Activated T-helper 2 cell treated with anti-CD3 and anti-CD28 coated beads, Interferon-gamma antibody, Interleukin-2, Interleukin-4, amounts not matched to agents 10 μg/mL and 5 μg/mL and 100 μg/mL, durations not matched to agents 14 hours and 24 hours and 36 hours (primary cell): ENCODE data around the gene OTUD1. TPM values are rescaled to one million over a fixed set of nuclear protein-coding genes. Genes with fewer than 3 reads are reported as not detected.

ENCODE experiments used
- DNase-seq: peaks from one replicate; pipeline ENCODE4 v3.0.0; 2021; ENCODE audit warnings: low spot score
- H3K27ac Mint-ChIP-seq: one replicate; pipeline ENCODE4 v1.8.0; 2021; ENCODE audit warnings: mixed read lengths
- H3K27me3 Mint-ChIP-seq: one replicate; pipeline ENCODE4 v1.8.0; 2021; ENCODE audit warnings: low read depth, mixed read lengths
- H3K36me3 Mint-ChIP-seq: one replicate; pipeline ENCODE4 v1.8.0; 2021; ENCODE audit warnings: low read depth, mixed read lengths
- H3K4me1 Mint-ChIP-seq: one replicate; pipeline ENCODE4 v1.8.0; 2021; ENCODE audit warnings: low read depth, mixed read lengths
- H3K4me3 Mint-ChIP-seq: one replicate; pipeline ENCODE4 v1.8.0; 2021; ENCODE audit warnings: low read depth, mild to moderate bottlenecking, moderate library complexity, mixed read lengths
- H3K9me3 Mint-ChIP-seq: one replicate; pipeline ENCODE4 v1.8.0; 2021; ENCODE audit warnings: mixed read lengths
- intact Hi-C: fragments of 100-400 bp; cut with micrococcal nuclease; formaldehyde crosslinking; loops from one replicate; pipeline ENCODE4 v1.15.1; 2023
- total RNA-seq: library from RNA; stranded (reverse); gene quantifications from 2 replicates; pipeline ENCODE4 v1.2.3, GENCODE V29; 2022

The OTUD1 gene
- total RNA-seq, 1 donor from 2014 or later, result 9.7 TPM

GRCh38 chr10:23453465-23453864, 14.6 kb downstream of the OTUD1 start:
- Mint-ChIP-seq H3K9me3 (no peaks in the 10 kb centered on the region), H3K4me1 (peaks cover 12% of the 10 kb centered on the region), H3K36me3 (no peaks in the 10 kb centered on the region), H3K4me3 (no peak overlapping the region), H3K27me3 (no peaks in the 10 kb centered on the region), H3K27ac (no peak overlapping the region)
- intact Hi-C loops, result no loop called here
- DNase-seq, result no peak

- no peaks in the 10 kb centered on the region for H3K4me1 Mint-ChIP-seq
- H3K27me3 Mint-ChIP-seq, result peaks cover 6% of the 10 kb centered on the region
- no peak for DNase-seq
- H3K36me3 Mint-ChIP-seq, result no peaks in the 10 kb centered on the region
- H3K4me3 Mint-ChIP-seq, result no peak overlapping the region
- no peak overlapping the region for H3K27ac Mint-ChIP-seq
- intact Hi-C loops, result no loop called here
- no peaks in the 10 kb centered on the region for H3K9me3 Mint-ChIP-seq
Observed at GRCh38 chr10:23457632-23458417, 18.9 kb downstream of the OTUD1 start.

- no peak for DNase-seq
- H3K36me3 Mint-ChIP-seq, result no peaks in the 10 kb centered on the region
- H3K4me3 Mint-ChIP-seq, result no peak overlapping the region
- peaks cover 6% of the 10 kb centered on the region for H3K27me3 Mint-ChIP-seq
- H3K27ac Mint-ChIP-seq, result no peak overlapping the region
- no peaks in the 10 kb centered on the region for H3K9me3 Mint-ChIP-seq
- H3K4me1 Mint-ChIP-seq, result no peaks in the 10 kb centered on the region
- intact Hi-C loops, result no loop called here
Observed at GRCh38 chr10:23459308-23459939, 20.5 kb downstream of the OTUD1 start.

- H3K36me3 Mint-ChIP-seq, result no peaks in the 10 kb centered on the region
- DNase-seq, result no peak
Observed at GRCh38 chr10:23461557-23461956, 22.7 kb downstream of the OTUD1 start.

GRCh38 chr10:23467012-23467411, 28.1 kb downstream of the OTUD1 start:
- Mint-ChIP-seq H3K4me3 (no peak overlapping the region), H3K4me1 (no peaks in the 10 kb centered on the region)

More at GRCh38 chr10:23461557-23461956, 22.7 kb downstream of the OTUD1 start:
- no peaks in the 10 kb centered on the region for H3K4me1 Mint-ChIP-seq
- no peak overlapping the region for H3K4me3 Mint-ChIP-seq
- peaks cover 6% of the 10 kb centered on the region for H3K27me3 Mint-ChIP-seq
- no peaks in the 10 kb centered on the region for H3K9me3 Mint-ChIP-seq
- intact Hi-C loops, result no loop called here
- H3K27ac Mint-ChIP-seq, result no peak overlapping the region

GRCh38 chr10:23467548-23467947, 28.7 kb downstream of the OTUD1 start:
- H3K9me3 Mint-ChIP-seq, result no peaks in the 10 kb centered on the region
- intact Hi-C loops, result no loop called here
- no peaks in the 10 kb centered on the region for H3K4me1 Mint-ChIP-seq
- H3K4me3 Mint-ChIP-seq, result no peak overlapping the region
- no peak for DNase-seq
- H3K27ac Mint-ChIP-seq, result no peak overlapping the region
- no peaks in the 10 kb centered on the region for H3K36me3 Mint-ChIP-seq
- H3K27me3 Mint-ChIP-seq, result peaks cover 24% of the 10 kb centered on the region

More at GRCh38 chr10:23467012-23467411, 28.1 kb downstream of the OTUD1 start:
- Mint-ChIP-seq H3K36me3 (no peaks in the 10 kb centered on the region), H3K27ac (no peak overlapping the region), H3K9me3 (no peaks in the 10 kb centered on the region), H3K27me3 (peaks cover 29% of the 10 kb centered on the region)
- no peak for DNase-seq
- intact Hi-C loops, result no loop called here

GRCh38 chr10:23469596-23470237, 30.8 kb downstream of the OTUD1 start:
- H3K27me3 Mint-ChIP-seq, result peaks cover 24% of the 10 kb centered on the region

GRCh38 chr10:23472181-23472580, 33.3 kb downstream of the OTUD1 start:
- intact Hi-C loops, result no loop called here
- Mint-ChIP-seq H3K36me3 (no peaks in the 10 kb centered on the region), H3K27me3 (peaks cover 24% of the 10 kb centered on the region), H3K4me3 (no peak overlapping the region), H3K4me1 (no peaks in the 10 kb centered on the region), H3K27ac (no peak overlapping the region), H3K9me3 (no peaks in the 10 kb centered on the region)
- no peak for DNase-seq

More at GRCh38 chr10:23469596-23470237, 30.8 kb downstream of the OTUD1 start:
- H3K27ac Mint-ChIP-seq, result no peak overlapping the region
- intact Hi-C loops, result no loop called here
- no peaks in the 10 kb centered on the region for H3K36me3 Mint-ChIP-seq
- no peak overlapping the region for H3K4me3 Mint-ChIP-seq
- H3K4me1 Mint-ChIP-seq, result no peaks in the 10 kb centered on the region
- H3K9me3 Mint-ChIP-seq, result no peaks in the 10 kb centered on the region
- no peak for DNase-seq

GRCh38 chr10:23474081-23474480, 35.2 kb downstream of the OTUD1 start:
- no peak overlapping the region for H3K27ac Mint-ChIP-seq
- no peaks in the 10 kb centered on the region for H3K9me3 Mint-ChIP-seq
- no peaks in the 10 kb centered on the region for H3K36me3 Mint-ChIP-seq
- intact Hi-C loops, result no loop called here
- H3K4me3 Mint-ChIP-seq, result no peak overlapping the region
- peaks cover 12% of the 10 kb centered on the region for H3K27me3 Mint-ChIP-seq
- no peaks in the 10 kb centered on the region for H3K4me1 Mint-ChIP-seq
- DNase-seq, result no peak

GRCh38 chr10:23474626-23475025, 35.8 kb downstream of the OTUD1 start:
- H3K4me3 Mint-ChIP-seq, result no peak overlapping the region
- intact Hi-C loops, result no loop called here

GRCh38 chr10:23478570-23478969, 39.7 kb downstream of the OTUD1 start:
- DNase-seq, result no peak
- Mint-ChIP-seq H3K27ac (no peak overlapping the region), H3K4me1 (no peaks in the 10 kb centered on the region), H3K27me3 (peaks cover 11% of the 10 kb centered on the region), H3K36me3 (no peaks in the 10 kb centered on the region), H3K9me3 (no peaks in the 10 kb centered on the region), H3K4me3 (no peak overlapping the region)
- intact Hi-C loops, result no loop called here

More at GRCh38 chr10:23474626-23475025, 35.8 kb downstream of the OTUD1 start:
- no peaks in the 10 kb centered on the region for H3K4me1 Mint-ChIP-seq
- peaks cover 13% of the 10 kb centered on the region for H3K27me3 Mint-ChIP-seq
- H3K36me3 Mint-ChIP-seq, result no peaks in the 10 kb centered on the region
- DNase-seq, result no peak
- no peaks in the 10 kb centered on the region for H3K9me3 Mint-ChIP-seq
- H3K27ac Mint-ChIP-seq, result no peak overlapping the region

GRCh38 chr10:23479798-23480473, 41.1 kb downstream of the OTUD1 start:
- Mint-ChIP-seq H3K9me3 (no peaks in the 10 kb centered on the region), H3K27ac (no peak overlapping the region), H3K4me1 (no peaks in the 10 kb centered on the region), H3K27me3 (peaks cover 11% of the 10 kb centered on the region), H3K36me3 (no peaks in the 10 kb centered on the region), H3K4me3 (no peak overlapping the region)
- DNase-seq, result no peak
- intact Hi-C loops, result no loop called here
